HepG2 (cell line): ENCODE results near the gene GHR. TPM values are rescaled to one million over a fixed set of nuclear protein-coding genes. Genes with fewer than 3 reads are reported as not detected.

Experiments used
- ATAC-seq: fragments of 200-7000 bp; cut with Tn5 transposase; 3 replicates; pipeline ENCODE4 v1.9.1; 2020; ENCODE audit warnings: mild to moderate bottlenecking, moderate library complexity
- BruUV-seq: library from RNA; stranded (reverse); fragments of 400-500 nt; replicated peaks from 2 replicates; lab custom pipeline; 2021; lab: Mats Ljungman, UMichigan
- CTCF ChIA-PET: fragments of 300-600 bp; formaldehyde crosslinking; extraction: SDS; loops from one replicate; lab custom pipeline; 2021; ENCODE audit warnings: low total read pairs, inconsistent platforms, low intra/inter-chr PET ratio; lab: Yijun Ruan, JAX
- POLR2A ChIA-PET: fragments of 350-600 bp; sonication (Branson Sonifier 250); formaldehyde crosslinking; loops from one replicate; lab custom pipeline; 2020; ENCODE audit warnings: antibody characterized with exemption, inconsistent platforms; lab: Yijun Ruan, JAX
- DNase-seq: peaks from one replicate; pipeline ENCODE4 v3.0.0-alpha.2; 2015; ENCODE audit warnings: low spot score
- FAIRE-seq: peaks from 3 replicates; lab custom pipeline; 2011; peaks lifted over from hg19 to GRCh38; lab: Jason Lieb, UNC
- H2AFZ ChIP-seq: one replicate; pipeline ENCODE4 v1.6.1; 2011; ENCODE audit warnings: low read length, inconsistent platforms
- H3K27ac ChIP-seq: fragments of 300-600 bp; 3 replicates; pipeline ENCODE4 v1.8.0; 2011; ENCODE audit warnings: mixed run types, mild to moderate bottlenecking, mixed read lengths, low read length, inconsistent platforms; ENCODE audit not compliant: insufficient read depth; ENCODE audit errors: extremely low read length
- H3K27me3 ChIP-seq, 2 experiments: fragments of 200-600 bp in 1 of 2; 2 replicates in 1 of 2; 3 replicates in 1 of 2; pipeline versions ENCODE4 v1.6.0 to v1.8.0; 2011; ENCODE audit warnings: low read length in 2 of 2, mild to moderate bottlenecking in 2 of 2, moderate library complexity in 2 of 2, inconsistent platforms in 1 of 2; ENCODE audit not compliant: insufficient read depth in 2 of 2, control insufficient read depth in 1 of 2
- H3K36me3 ChIP-seq, 2 experiments: fragments of 200-600 bp in 1 of 2; replicated peaks in 1 of 2; 2 replicates in 1 of 2; 3 replicates in 1 of 2; pipeline versions ENCODE4 v1.5.1 to v1.8.0; 2011; ENCODE audit warnings: low read length in 2 of 2, inconsistent platforms in 1 of 2; ENCODE audit not compliant: insufficient read depth in 2 of 2, control insufficient read depth in 1 of 2
- H3K4me1 ChIP-seq: 2 replicates; pipeline ENCODE4 v1.5.1; 2012; ENCODE audit warnings: low read length, inconsistent platforms; ENCODE audit not compliant: insufficient read depth
- H3K4me2 ChIP-seq: 2 replicates; pipeline ENCODE4 v1.6.0; 2011; ENCODE audit warnings: low read depth, low read length, inconsistent platforms
- H3K4me3 ChIP-seq, 3 experiments: fragments of 200-600 bp in 1 of 3; sonication (generic), shearing (Covaris generic) in 1 of 3; replicated peaks in 1 of 3; 2 replicates each; pipeline ENCODE4 v1.5.1; 2011 to 2016; ENCODE audit warnings: low read length in 3 of 3, inconsistent platforms in 2 of 3, low read depth in 2 of 3, mild to moderate bottlenecking in 2 of 3, control low read depth in 1 of 3, mixed read lengths in 1 of 3; ENCODE audit not compliant: insufficient read depth in 1 of 3
- H3K79me2 ChIP-seq: one replicate; pipeline ENCODE4 v1.6.1; 2011; ENCODE audit warnings: low read length, inconsistent platforms; ENCODE audit not compliant: insufficient read depth
- H3K9ac ChIP-seq: 2 replicates; pipeline ENCODE4 v1.6.0; 2011; ENCODE audit warnings: mild to moderate bottlenecking, low read depth, low read length, inconsistent platforms; ENCODE audit not compliant: insufficient read depth
- H3K9me3 ChIP-seq: 2 replicates; pipeline ENCODE4 v1.5.1; 2012; ENCODE audit warnings: mild to moderate bottlenecking, low read length
- H4K20me1 ChIP-seq: 2 replicates; pipeline ENCODE4 v1.6.0; 2011; ENCODE audit warnings: inconsistent platforms, mild to moderate bottlenecking, low read length, moderate library complexity; ENCODE audit not compliant: insufficient read depth
- AKAP8 ChIP-seq: sonication (generic); formaldehyde crosslinking; IDR thresholded peaks from 2 replicates; pipeline ENCODE4 v1.5.1; 2020; ENCODE audit warnings: mild to moderate bottlenecking, missing genetic modification reagents
- BORCS8-MEF2B ChIP-seq: sonication (generic); formaldehyde crosslinking; IDR thresholded peaks from 2 replicates; pipeline ENCODE4 v1.8.0; 2022; ENCODE audit warnings: mild to moderate bottlenecking, missing genetic modification reagents
- EHMT2 ChIP-seq: fragments of 200-600 bp; sonication (generic); IDR thresholded peaks from 2 replicates; pipeline ENCODE4 v1.7.0; 2017; ENCODE audit warnings: antibody characterized with exemption, low read depth, low read length, borderline replicate concordance
- FOXA1 ChIP-seq, 2 experiments: fragments of 450-650 bp in 1 of 2; sonication (generic) in 1 of 2; formaldehyde crosslinking in 1 of 2; IDR thresholded peaks; 2 replicates each; pipeline versions ENCODE4 v1.4.0 to v1.6.1; 2016 to 2020; ENCODE audit warnings: missing genetic modification reagents in 1 of 2
- HOXA3 ChIP-seq: sonication (generic); formaldehyde crosslinking; IDR thresholded peaks from 2 replicates; pipeline ENCODE4 v1.5.0; 2020; ENCODE audit warnings: missing genetic modification reagents
- LCORL ChIP-seq, 2 experiments: fragments of 450-650 bp in 1 of 2; sonication (generic) in 1 of 2; formaldehyde crosslinking in 1 of 2; IDR thresholded peaks; 2 replicates each; pipeline versions ENCODE4 v1.5.0 to v1.6.1; 2017 to 2020; ENCODE audit warnings: antibody characterized with exemption in 1 of 2, missing genetic modification reagents in 1 of 2
- SMYD3 ChIP-seq: sonication (generic); formaldehyde crosslinking; IDR thresholded peaks from 2 replicates; pipeline ENCODE4 v1.8.1; 2023; ENCODE audit warnings: mild to moderate bottlenecking, missing genetic modification reagents
- TEAD3 ChIP-seq: optimal IDR thresholded peaks from 2 replicates; pipeline ENCODE3; 2016; ENCODE audit warnings: borderline replicate concordance
- ZNF143 ChIP-seq: sonication (generic); formaldehyde crosslinking; IDR thresholded peaks from 2 replicates; pipeline ENCODE4 v1.4.0; 2020; ENCODE audit warnings: missing genetic modification reagents
- ZNF225 ChIP-seq: sonication (generic); formaldehyde crosslinking; IDR thresholded peaks from 2 replicates; pipeline ENCODE4 v1.4.0; 2020; ENCODE audit warnings: mild to moderate bottlenecking, missing genetic modification reagents
- ZNF841 ChIP-seq: sonication (generic); formaldehyde crosslinking; IDR thresholded peaks from 2 replicates; pipeline ENCODE4 v1.8.1; 2023; ENCODE audit warnings: missing genetic modification reagents, borderline replicate concordance
- WGBS: methylation state at CpG from one replicate; pipeline ENCODE4 v1.1.6; 2017; ENCODE audit warnings: low lambda C conversion rate; 5-methylcytosine and 5-hydroxymethylcytosine counted together
- in situ Hi-C: cut with HindIII; loops from 2 replicates; pipeline ENCODE4 v1.10.0; 2017; ENCODE audit warnings: low pct_unique_long_range_greater_than_20kb; ENCODE audit not compliant: extremely low pct_ligation_motif_present
- intact Hi-C: fragments of 100-400 bp; cut with micrococcal nuclease; formaldehyde crosslinking; loops from one replicate; pipeline ENCODE4 v1.10.0; 2022; ENCODE audit not compliant: unreplicated experiment
- polyA plus RNA-seq, 8 experiments: library from polyadenylated mRNA; depleted of rRNA in 3 of 8; stranded (reverse) in 7 of 8; unstranded in 1 of 8; fragments of >200 nt; fragmentation: Illumina TruSeq in 4 of 8; extraction: Trizol in 4 of 8; gene quantifications; 2 replicates each; pipeline versions ENCODE4 v1.2.1 to v1.2.3, GENCODE V29; 2011 to 2016; ENCODE audit warnings: low read depth in 4 of 8, missing spikeins in 1 of 8, mixed read lengths in 1 of 8; ENCODE audit not compliant: insufficient read depth in 1 of 8
- total RNA-seq, 5 experiments: library from RNA; depleted of rRNA; stranded (reverse); fragments of >200 nt; fragmentation: Illumina TruSeq; extraction: Trizol; gene quantifications; 2 replicates each; pipeline ENCODE4 v1.2.3, GENCODE V29; 2016; ENCODE audit warnings: low read depth in 1 of 5
- TF ChIP-seq, protein P1 (sequence below): sonication (generic); formaldehyde crosslinking; IDR thresholded peaks from 2 replicates; pipeline ENCODE4 v1.4.0; 2020; ENCODE audit warnings: missing genetic modification reagents

GHR gene
- total and polyA plus RNA-seq, 2 of the 13 experiments (the other 11 are each of a cell fraction or from before 2014, with no cell fraction given): 0.07 TPM; not detected in 1

- no peak overlapping the region for H3K9ac ChIP-seq
- intact Hi-C loops (no loop called here), in situ Hi-C loops (no loop called here)
- TF ChIP-seq LCORL (IDR thresholded peaks at IDR 0.05) (peak; percentile 62; the same call in 1 of the 2 replicates), LCORL (CRISPR knock-in tag; IDR thresholded peaks at IDR 0.05) (no peak), ZNF225 (CRISPR knock-in tag) (no peak), FOXA1 (IDR thresholded peaks at IDR 0.05) (no peak), FOXA1 (CRISPR knock-in tag; IDR thresholded peaks at IDR 0.05) (no peak), EHMT2 (no peak), TEAD3 (no peak), BORCS8-MEF2B (CRISPR knock-in tag) (no peak), SMYD3 (CRISPR knock-in tag) (no peak)
- no peaks in the 10 kb centered on the region for H3K79me2 ChIP-seq
- FAIRE-seq (no peak), DNase-seq (no peak), ATAC-seq (no peak)
- H3K4me1 ChIP-seq: no peaks in the 10 kb centered on the region
- H3K4me2 ChIP-seq: no peak overlapping the region
- H3K27me3 ChIP-seq: no peaks in the 10 kb centered on the region
- BruUV-seq: no TSS peak
- POLR2A ChIA-PET: no interaction called here
- H3K4me3 ChIP-seq: no peak overlapping the region
- H4K20me1 ChIP-seq: no peaks in the 10 kb centered on the region
- no peaks in the 10 kb centered on the region for H3K36me3 ChIP-seq
- H2AFZ ChIP-seq: no peak overlapping the region
- H3K9me3 ChIP-seq: no peaks in the 10 kb centered on the region
- H3K27ac ChIP-seq: no peak overlapping the region
- WGBS: 11% methylated on average over 4 of the region's 4 CpGs
- CTCF ChIA-PET: no interaction called here
Measured at GRCh38 chr5:42620579-42621216, 197.5 kb downstream of the GHR start.

DNA sequence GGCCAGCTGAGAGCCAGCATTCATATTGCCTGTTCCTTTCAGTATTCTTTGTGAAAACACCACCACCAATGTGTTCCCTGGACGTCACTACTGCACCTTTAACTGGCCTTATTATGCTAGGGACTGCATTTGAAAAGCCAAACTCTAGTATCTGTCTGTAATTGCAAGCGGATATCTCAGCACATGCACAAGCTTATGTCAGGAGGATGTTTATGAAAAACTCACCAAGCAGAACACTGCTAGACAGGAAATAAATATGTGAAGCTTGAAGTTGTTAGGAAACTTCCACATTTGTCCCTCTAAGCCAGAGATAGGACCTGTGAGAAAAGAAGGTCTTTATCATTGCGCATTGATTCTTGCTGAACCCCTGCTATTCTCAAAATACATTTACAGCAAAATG lies 198.0 kb downstream of the GHR start:
- Histone ChIP-seq H3K36me3 (no peaks in the 10 kb centered on the region), H3K9me3 (no peaks in the 10 kb centered on the region), H3K27ac (no peak overlapping the region), H3K79me2 (no peaks in the 10 kb centered on the region), H3K27me3 (no peaks in the 10 kb centered on the region), H4K20me1 (no peaks in the 10 kb centered on the region), H3K4me3 (no peak overlapping the region), H3K4me2 (no peak overlapping the region), H2AFZ (no peak overlapping the region), H3K9ac (no peak overlapping the region), H3K4me1 (no peaks in the 10 kb centered on the region)
- 33% methylated on average over 3 of the region's 3 CpGs for WGBS
- CTCF ChIA-PET: no interaction called here
- in situ Hi-C loops (no loop called here), intact Hi-C loops (no loop called here)
- no peak for FAIRE-seq
- no TSS peak for BruUV-seq
- TF ChIP-seq HOXA3 (CRISPR knock-in tag) (no peak), AKAP8 (no peak), ZNF841 (CRISPR knock-in tag) (no peak), ZNF143 (CRISPR knock-in tag) (no peak)
- TF ChIP-seq, protein P1, sequence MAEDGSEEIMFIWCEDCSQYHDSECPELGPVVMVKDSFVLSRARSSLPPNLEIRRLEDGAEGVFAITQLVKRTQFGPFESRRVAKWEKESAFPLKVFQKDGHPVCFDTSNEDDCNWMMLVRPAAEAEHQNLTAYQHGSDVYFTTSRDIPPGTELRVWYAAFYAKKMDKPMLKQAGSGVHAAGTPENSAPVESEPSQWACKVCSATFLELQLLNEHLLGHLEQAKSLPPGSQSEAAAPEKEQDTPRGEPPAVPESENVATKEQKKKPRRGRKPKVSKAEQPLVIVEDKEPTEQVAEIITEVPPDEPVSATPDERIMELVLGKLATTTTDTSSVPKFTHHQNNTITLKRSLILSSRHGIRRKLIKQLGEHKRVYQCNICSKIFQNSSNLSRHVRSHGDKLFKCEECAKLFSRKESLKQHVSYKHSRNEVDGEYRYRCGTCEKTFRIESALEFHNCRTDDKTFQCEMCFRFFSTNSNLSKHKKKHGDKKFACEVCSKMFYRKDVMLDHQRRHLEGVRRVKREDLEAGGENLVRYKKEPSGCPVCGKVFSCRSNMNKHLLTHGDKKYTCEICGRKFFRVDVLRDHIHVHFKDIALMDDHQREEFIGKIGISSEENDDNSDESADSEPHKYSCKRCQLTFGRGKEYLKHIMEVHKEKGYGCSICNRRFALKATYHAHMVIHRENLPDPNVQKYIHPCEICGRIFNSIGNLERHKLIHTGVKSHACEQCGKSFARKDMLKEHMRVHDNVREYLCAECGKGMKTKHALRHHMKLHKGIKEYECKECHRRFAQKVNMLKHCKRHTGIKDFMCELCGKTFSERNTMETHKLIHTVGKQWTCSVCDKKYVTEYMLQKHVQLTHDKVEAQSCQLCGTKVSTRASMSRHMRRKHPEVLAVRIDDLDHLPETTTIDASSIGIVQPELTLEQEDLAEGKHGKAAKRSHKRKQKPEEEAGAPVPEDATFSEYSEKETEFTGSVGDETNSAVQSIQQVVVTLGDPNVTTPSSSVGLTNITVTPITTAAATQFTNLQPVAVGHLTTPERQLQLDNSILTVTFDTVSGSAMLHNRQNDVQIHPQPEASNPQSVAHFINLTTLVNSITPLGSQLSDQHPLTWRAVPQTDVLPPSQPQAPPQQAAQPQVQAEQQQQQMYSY (CRISPR knock-in tag): no peak
- ATAC-seq: no peak
- no peak for DNase-seq
- POLR2A ChIA-PET: no interaction called here
